NCI-H1417 treated with DMSO at 0.1 percent for 48 hours (cell line): ENCODE measurements around the gene CTIF.
A peak's percentile ranks its signal among the peaks of the same experiment; 100 is the strongest.

Experiments used
- DNase-seq: peaks from one replicate; lab custom pipeline; 2025; lab: John Stamatoyannopoulos, UW

Gene CTIF

GRCh38 chr18:48602759-48603390 is 64.0 kb downstream of the CTIF start:
- no peak for DNase-seq

- DNase-seq: peak; percentile 83
These were observed 66.6 kb downstream of the CTIF start for GRCh38 chr18:48605408-48605845.

- DNase-seq: no peak
These were observed 68.5 kb downstream of the CTIF start for GRCh38 chr18:48607056-48607984.

GRCh38 chr18:48608581-48608980 is 69.8 kb downstream of the CTIF start:
- DNase-seq: no peak

GRCh38 chr18:48609114-48609513 is 70.3 kb downstream of the CTIF start:
- no peak for DNase-seq

- DNase-seq: no peak
These were observed 71.3 kb downstream of the CTIF start for GRCh38 chr18:48609820-48610815.

- DNase-seq: no peak
These were observed 72.4 kb downstream of the CTIF start for GRCh38 chr18:48611203-48611602.

- DNase-seq: no peak
These were observed 73.1 kb downstream of the CTIF start for GRCh38 chr18:48611785-48612480.

- DNase-seq: no peak
These were observed 73.7 kb downstream of the CTIF start for GRCh38 chr18:48612511-48612910.

- no peak for DNase-seq
These were observed 74.1 kb downstream of the CTIF start for GRCh38 chr18:48612917-48613316.

- DNase-seq: peak; percentile 34
These were observed 75.0 kb downstream of the CTIF start for GRCh38 chr18:48613589-48614404.

- no peak for DNase-seq
These were observed 77.0 kb downstream of the CTIF start for GRCh38 chr18:48615566-48616401.

- no peak for DNase-seq
These were observed 77.8 kb downstream of the CTIF start for GRCh38 chr18:48616484-48617255.

GRCh38 chr18:48617844-48618497 is 79.1 kb downstream of the CTIF start:
- DNase-seq: no peak

GRCh38 chr18:48619016-48619415 is 80.2 kb downstream of the CTIF start:
- no peak for DNase-seq

GRCh38 chr18:48619501-48619900 is 80.7 kb downstream of the CTIF start:
- DNase-seq: no peak

- DNase-seq: no peak
These were observed 81.2 kb downstream of the CTIF start for GRCh38 chr18:48620071-48620470.

GRCh38 chr18:48621240-48621639 is 82.4 kb downstream of the CTIF start:
- no peak for DNase-seq
